IPS-15b (cell line): ENCODE measurements around the gene SUMO2.
"Not testable (repeated sequence)": the region's sequence is repeated elsewhere in the genome, so short reads cannot be mapped to it uniquely, and the experiment has no call there.

Experiments used
- H3K27me3 ChIP-seq: one replicate; pipeline ENCODE4 v1.6.1; 2013; ENCODE audit warnings: low read length; ENCODE audit not compliant: control insufficient read depth, insufficient read depth
- H3K36me3 ChIP-seq: one replicate; pipeline ENCODE4 v1.6.1; 2013; ENCODE audit warnings: low read length; ENCODE audit not compliant: control insufficient read depth, insufficient read depth
- H3K4me1 ChIP-seq: one replicate; pipeline ENCODE4 v1.6.1; 2013; ENCODE audit warnings: mild to moderate bottlenecking, low read length; ENCODE audit not compliant: control insufficient read depth, insufficient read depth
- H3K4me3 ChIP-seq: one replicate; pipeline ENCODE4 v1.5.1; 2013; ENCODE audit warnings: low read depth, low read length
- H3K9ac ChIP-seq: one replicate; pipeline ENCODE4 v1.6.1; 2013; ENCODE audit warnings: low read depth, mild to moderate bottlenecking, low read length
- H3K9me3 ChIP-seq: one replicate; pipeline ENCODE4 v1.6.1; 2013; ENCODE audit warnings: mild to moderate bottlenecking, low read length; ENCODE audit not compliant: control insufficient read depth, insufficient read depth

SUMO2 gene

DNA sequence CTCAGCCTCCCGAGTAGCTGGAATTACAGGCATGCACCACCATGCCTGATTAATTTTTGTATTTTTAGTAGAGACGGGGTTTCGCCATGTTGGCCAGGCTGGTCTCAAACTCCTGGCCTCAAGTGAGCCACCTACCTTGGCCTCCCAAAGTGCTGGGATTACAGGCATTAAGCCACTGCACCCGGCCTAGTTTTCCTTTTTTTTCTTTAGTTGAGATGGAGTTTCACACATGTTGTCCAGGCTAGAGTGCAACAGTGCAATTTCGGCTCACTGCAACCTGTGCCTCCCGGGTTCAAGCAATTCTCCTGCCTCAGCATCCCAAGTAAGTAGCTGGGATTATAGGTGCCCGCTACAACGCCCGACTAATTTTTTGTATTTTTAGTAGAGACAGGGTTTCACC, 45.0 kb downstream of the SUMO2 start:
- H3K4me1 ChIP-seq, H3K4me3 ChIP-seq, H3K9ac ChIP-seq, H3K9me3 ChIP-seq, H3K27me3 ChIP-seq: not testable (repeated sequence)
- H3K36me3 ChIP-seq, result peaks cover 29% of the 10 kb centered on the region

DNA sequence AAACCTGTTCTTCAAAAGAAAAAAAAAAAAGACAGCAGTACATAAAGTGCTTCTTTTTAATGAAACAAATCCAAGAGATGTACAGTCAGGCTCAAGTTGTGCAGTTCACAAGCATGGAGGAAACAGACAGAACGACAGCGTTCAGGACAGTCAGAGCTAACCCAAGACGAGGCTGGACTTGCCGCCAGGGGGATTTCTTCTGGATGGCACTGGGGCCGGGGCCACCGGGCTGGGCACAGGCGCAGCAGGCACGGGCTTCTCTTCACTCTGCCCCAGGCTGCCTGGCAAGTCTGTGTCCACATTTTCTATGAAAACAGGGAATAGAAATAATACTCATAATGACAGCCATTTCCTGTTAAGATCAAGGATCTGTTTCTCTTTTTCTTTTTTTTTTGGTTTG, 46.8 kb downstream of the SUMO2 start:
- H3K36me3 ChIP-seq, result peaks cover 23% of the 10 kb centered on the region
- H3K4me1 ChIP-seq, result no peaks in the 10 kb centered on the region
- no peak overlapping the region for H3K9ac ChIP-seq
- H3K27me3 ChIP-seq, result no peaks in the 10 kb centered on the region
- H3K9me3 ChIP-seq, result no peaks in the 10 kb centered on the region
- no peak overlapping the region for H3K4me3 ChIP-seq

DNA sequence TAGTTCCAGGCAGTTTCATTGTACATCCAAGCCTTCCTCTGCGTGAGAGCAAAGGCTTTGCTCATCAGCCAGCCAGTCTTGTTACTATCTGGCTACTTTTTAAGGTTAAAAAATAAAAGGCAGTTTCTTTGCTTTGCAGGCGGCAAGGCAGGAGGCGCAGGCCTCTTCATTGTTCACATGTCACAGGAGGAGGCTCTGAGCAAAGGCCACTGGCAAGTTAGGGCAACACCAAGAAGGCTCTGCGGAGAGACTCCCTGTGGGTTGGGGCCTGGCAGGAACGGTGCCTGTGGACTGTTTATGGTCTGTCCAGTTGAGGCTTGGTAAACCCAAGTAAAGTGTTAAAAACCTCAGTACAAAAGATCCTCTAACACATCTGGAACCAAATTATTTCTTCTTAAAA, 47.3 kb downstream of the SUMO2 start:
- H3K9ac ChIP-seq, result no peak overlapping the region
- peaks cover 2% of the 10 kb centered on the region for H3K4me1 ChIP-seq
- H3K9me3 ChIP-seq, result no peaks in the 10 kb centered on the region
- no peak overlapping the region for H3K4me3 ChIP-seq
- peaks cover 19% of the 10 kb centered on the region for H3K36me3 ChIP-seq
- H3K27me3 ChIP-seq, result no peaks in the 10 kb centered on the region

DNA sequence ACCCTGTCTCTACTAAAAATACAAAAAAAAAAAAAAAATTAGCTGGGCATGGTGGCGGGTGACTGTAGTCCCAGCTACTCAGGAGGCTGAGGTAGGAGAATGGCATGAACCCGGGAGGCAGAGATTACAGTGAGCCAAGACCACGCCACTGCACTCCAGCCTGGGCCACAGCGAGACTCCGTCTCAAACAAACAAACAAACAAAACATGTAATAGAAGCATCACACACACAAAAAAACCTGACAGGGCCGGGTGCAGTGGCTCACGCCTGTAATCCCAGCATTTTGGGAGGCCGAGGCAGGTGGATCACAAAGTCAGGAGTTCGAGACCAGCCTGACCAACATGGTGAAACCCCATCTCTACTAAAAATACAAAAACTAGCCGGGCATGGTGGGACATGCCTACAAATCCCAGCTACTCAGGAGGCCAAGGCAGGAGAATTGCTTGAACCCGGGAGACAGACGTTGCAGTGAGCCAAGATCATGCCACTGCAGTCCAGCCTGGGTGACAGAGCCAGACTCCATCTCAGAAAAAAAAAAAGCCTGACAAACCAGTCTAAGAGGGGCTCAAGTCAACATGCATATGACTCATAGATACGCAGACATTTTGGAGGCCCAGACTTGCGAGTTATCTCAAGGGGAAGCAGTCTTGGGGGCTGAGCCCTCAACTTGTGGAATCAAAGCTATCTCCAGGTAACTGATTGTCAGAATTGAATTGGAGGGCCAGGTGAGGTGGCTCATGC, 49.0 kb downstream of the SUMO2 start:
- not testable (repeated sequence) for H3K9me3 ChIP-seq, H3K9ac ChIP-seq, H3K4me3 ChIP-seq, H3K4me1 ChIP-seq, H3K27me3 ChIP-seq
- peaks cover 22% of the 10 kb centered on the region for H3K36me3 ChIP-seq

DNA sequence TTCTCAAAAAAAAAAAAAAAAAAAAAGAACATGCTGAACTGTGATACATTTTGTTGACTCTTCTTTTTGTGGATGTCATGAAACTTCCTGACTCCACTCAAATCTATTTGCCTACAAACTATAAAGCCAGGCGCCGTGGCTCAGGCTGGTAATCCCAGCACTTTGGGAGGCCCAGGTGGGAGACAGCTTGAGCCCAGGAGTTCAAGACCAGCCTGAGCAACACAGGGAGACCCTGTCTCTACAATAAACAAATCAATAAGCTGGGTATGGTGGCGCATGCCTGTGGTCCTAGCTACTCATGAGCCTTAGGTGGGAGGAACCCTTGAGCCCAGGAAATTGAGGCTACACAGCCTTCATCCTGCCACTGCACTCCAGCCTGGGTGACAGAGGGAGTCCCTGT, 49.8 kb downstream of the SUMO2 start:
- no peak overlapping the region for H3K9ac ChIP-seq
- no peak overlapping the region for H3K4me3 ChIP-seq
- H3K27me3 ChIP-seq, result no peaks in the 10 kb centered on the region
- peaks cover 26% of the 10 kb centered on the region for H3K36me3 ChIP-seq
- H3K9me3 ChIP-seq, result no peaks in the 10 kb centered on the region
- peaks cover 2% of the 10 kb centered on the region for H3K4me1 ChIP-seq

DNA sequence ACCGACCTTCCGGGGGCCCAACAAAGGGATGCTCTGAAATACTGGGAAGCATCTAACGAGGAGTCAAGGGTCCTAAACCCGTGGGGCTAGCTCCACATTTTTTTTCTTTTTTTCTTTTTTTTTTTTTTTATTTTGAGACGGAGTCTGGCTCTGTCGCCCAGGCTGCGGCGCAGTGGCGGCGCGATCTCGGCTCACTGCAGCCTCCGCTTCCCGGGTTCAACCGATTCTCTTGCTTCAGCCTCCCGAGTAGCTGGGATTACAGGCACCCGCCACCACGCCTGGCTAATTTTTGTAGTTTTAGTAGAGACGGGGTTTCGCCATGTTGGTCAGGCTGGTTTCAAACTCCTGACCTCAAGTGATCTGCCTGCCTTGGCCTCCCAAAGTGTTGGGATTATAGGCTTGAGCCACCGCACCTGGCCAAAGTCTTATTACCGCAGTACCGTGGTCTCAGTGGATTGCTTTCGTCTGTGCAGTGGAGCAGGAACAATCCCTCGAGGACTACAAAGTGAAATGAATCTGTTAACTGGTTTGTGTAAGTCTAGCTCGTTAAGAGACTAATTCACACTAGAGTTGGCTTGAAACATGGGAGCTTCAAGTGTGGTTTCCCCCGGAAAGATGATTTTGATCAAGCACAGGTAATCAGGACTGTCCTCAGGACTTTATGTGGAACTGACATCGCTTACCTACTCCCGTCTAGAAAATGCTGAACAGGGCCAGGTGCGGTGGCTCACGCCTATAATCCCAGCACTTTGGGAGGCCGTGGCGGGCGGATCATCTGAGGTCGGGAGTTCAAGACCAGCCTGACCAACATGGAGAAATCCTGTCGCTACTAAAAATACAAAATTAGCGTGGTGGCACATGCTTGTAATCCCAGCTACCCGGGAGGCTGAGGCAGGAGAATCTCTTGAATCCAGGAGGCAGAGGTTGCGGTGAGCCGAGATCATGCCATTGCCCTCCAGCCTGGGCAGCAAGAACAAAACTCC, 50.5 kb downstream of the SUMO2 start:
- peak overlapping the region; percentile 71 for H3K4me3 ChIP-seq
- peak overlapping the region; percentile 54 for H3K9ac ChIP-seq
- H3K27me3 ChIP-seq, H3K9me3 ChIP-seq, H3K4me1 ChIP-seq: not testable (repeated sequence)
- H3K36me3 ChIP-seq, result peaks cover 26% of the 10 kb centered on the region

DNA sequence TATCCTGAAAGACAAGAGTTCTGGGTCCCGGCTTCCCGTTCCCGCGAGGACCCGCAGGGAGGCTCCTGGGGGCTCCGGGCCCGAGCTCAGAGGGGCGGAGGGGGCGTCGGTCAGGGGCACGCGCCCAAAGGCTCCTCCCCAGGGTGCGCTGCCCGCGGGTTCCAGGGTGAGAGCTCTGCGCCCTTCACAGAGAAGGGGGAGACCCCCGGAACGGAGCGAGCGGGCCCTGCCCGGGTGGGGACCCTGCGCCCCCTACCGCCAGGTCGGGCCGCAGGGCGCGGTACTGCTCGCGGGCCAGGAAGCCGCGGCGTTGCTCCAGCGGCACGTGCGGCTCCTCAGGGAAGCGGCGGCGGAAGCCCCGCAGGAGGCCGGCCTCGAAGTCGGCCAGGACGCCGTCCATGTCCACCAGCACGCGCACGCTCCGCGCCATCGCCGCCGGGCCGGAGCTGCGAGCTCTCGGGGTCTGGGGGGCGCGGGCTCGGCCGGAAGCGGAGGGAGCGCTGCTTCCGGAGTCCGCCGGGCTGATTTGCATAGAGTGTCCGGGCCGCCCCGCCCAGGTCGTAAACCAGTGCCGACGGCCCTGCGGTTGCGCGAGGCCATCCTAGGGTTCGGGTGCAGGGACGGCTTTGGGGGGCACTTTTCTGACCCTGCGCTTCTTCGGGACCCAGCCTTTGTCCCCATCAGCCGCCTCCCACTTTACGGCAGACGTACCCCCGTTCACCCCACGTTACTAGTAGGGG, 51.3 kb downstream of the SUMO2 start, which contains the start of gene NT5C:
TSS of gene NT5C (minus strand) at position 465 of the 740 bp plus-strand sequence. CDS start at position 430, 35 bp downstream.
- H3K27me3 ChIP-seq, result no peaks in the 10 kb centered on the region
- peak within 1 kb of the TSS; percentile 94 for H3K9ac ChIP-seq
- peaks cover 2% of the 10 kb centered on the region for H3K4me1 ChIP-seq
- H3K4me3 ChIP-seq, result peak within 1 kb of the TSS; percentile 71
- no peaks in the 10 kb centered on the region for H3K9me3 ChIP-seq
- peaks cover 26% of the 10 kb centered on the region for H3K36me3 ChIP-seq

DNA sequence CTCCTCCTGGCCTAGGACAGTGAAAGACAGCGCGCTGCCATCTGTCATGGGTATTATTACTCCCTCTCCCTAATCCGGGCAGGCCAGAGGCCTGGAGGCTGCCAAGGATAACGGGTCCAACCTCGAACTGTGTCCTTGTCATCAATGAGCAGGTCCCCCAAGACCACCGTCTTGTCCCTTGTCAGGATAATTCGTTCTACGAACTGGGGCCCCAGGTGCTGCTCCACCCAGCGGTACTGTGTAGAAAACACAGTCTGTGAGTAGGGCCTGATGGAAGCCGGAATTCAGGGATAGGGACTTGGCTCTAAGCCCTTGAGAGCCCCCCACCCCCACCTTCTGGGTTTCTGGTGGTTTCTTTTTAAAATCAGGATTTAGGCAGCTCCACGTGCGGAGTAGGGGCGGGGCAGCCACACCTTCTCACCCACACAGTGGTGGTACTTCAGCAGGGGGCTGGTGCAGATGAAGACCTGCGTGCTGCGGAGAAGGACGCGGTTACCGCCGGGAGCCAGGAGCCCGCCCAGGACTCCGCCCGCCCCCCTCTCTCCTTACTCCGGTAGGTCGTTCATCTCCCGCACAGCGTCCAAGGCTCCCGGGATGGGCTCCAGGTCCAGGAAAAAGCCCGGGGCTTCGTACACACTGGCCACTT, 52.0 kb downstream of the SUMO2 start:
- no peaks in the 10 kb centered on the region for H3K27me3 ChIP-seq
- H3K4me3 ChIP-seq, result peak overlapping the region; percentile 71
- no peaks in the 10 kb centered on the region for H3K9me3 ChIP-seq
- peak overlapping the region; percentile 94 for H3K9ac ChIP-seq
- H3K36me3 ChIP-seq, result peaks cover 21% of the 10 kb centered on the region
- peaks cover 2% of the 10 kb centered on the region for H3K4me1 ChIP-seq

DNA sequence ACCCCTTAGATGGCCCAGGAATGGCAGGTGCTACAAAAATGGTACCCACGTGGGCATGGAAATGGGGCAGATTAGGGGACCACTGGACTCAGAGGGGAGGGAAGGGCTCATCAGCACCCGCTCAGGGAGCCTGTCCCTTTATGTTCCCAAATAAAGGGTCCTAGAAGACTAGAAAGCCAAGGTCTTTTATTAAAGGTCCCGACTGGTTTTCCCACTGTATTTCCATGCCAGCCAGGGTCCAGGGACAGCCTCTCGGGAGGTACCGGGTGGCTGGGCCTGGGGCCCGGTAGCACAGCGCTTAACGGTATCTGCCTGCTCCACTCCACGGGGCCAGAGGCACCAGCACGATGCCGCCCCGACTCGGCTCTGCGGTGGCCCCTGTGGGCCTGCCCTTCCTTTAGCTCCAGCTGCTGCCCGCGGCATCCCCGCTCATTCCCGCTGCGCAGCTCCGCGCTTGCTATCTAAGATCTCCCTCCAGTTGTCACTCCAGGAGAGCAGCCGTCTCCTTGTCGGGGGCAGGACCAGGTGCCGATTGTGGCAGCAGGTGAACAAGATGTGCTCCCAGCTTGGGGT, 52.6 kb downstream of the SUMO2 start:
- Histone ChIP-seq H3K27me3 (no peaks in the 10 kb centered on the region), H3K9ac (no peak overlapping the region), H3K9me3 (no peaks in the 10 kb centered on the region), H3K4me1 (peaks cover 2% of the 10 kb centered on the region), H3K4me3 (peak overlapping the region; percentile 71), H3K36me3 (peaks cover 20% of the 10 kb centered on the region)

DNA sequence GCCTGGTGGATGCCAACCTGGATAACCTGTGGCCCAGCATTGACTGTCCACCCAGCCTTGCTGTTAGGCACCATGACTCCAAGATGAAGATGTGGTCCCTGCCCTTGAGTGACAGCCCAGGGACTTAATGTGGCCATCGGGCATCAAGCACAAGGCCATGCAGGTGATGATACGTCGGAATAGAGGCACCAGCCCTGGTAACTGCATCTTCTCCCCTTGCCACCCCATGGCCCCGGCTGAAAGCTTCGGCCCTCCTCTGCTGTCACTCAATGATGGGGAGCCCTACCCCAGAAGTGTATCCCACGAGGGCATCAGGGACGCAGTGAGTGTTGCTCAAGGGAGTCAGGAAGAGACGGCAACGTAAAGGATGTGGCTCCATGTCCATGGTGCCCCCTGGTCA, 53.2 kb downstream of the SUMO2 start:
- no peak overlapping the region for H3K4me3 ChIP-seq
- peaks cover 20% of the 10 kb centered on the region for H3K36me3 ChIP-seq
- peaks cover 2% of the 10 kb centered on the region for H3K4me1 ChIP-seq
- H3K27me3 ChIP-seq, result no peaks in the 10 kb centered on the region
- H3K9me3 ChIP-seq, result no peaks in the 10 kb centered on the region
- no peak overlapping the region for H3K9ac ChIP-seq
